HT1080 (cell line): ENCODE data around the gene PCNX2. TPM values are rescaled to one million over a fixed set of nuclear protein-coding genes. Genes with fewer than 3 reads are reported as not detected.

ENCODE experiments used
- DNase-seq: peaks from one replicate; pipeline ENCODE4 v3.0.0-alpha.2; 2015; ENCODE audit warnings: low read depth
- total RNA-seq: library from RNA; depleted of rRNA; stranded (reverse); fragments of >200 nt; shearing (Covaris generic); gene quantifications from 2 replicates; pipeline ENCODE4 v1.2.3, GENCODE V29; 2014

PCNX2 gene
- total RNA-seq, 1 experiment from 2014 or later = 10.5 TPM

DNA sequence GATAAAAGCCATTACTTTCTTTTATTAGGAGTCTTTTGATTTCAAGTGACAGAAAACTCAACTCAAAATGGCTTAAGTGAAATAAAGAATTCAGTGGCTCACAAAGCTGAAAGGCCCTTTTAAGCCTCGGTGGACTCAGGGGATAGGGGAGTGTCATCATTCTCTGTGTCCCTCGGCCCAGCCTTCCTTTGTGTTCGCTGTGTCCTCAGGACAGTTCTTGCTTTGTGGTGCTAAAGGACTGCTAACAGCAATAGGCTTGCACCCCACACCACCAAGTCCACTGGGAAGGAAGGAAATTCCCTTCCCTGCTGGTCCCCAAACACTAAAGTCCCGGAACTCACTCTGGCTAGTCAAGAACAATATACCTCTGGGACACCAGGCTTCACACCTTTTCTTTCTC lies 216.0 kb downstream of the PCNX2 start:
- DNase-seq = no peak

- DNase-seq = no peak
Measured at GRCh38 chr1:233078396-233078795, 217.1 kb downstream of the PCNX2 start.

- no peak for DNase-seq
Measured at GRCh38 chr1:233075915-233076295, 219.6 kb downstream of the PCNX2 start.

- DNase-seq = no peak
Measured at GRCh38 chr1:233066087-233066486, 229.4 kb downstream of the PCNX2 start.

GRCh38 chr1:233065685-233066084 lies 229.8 kb downstream of the PCNX2 start:
- no peak for DNase-seq

DNA sequence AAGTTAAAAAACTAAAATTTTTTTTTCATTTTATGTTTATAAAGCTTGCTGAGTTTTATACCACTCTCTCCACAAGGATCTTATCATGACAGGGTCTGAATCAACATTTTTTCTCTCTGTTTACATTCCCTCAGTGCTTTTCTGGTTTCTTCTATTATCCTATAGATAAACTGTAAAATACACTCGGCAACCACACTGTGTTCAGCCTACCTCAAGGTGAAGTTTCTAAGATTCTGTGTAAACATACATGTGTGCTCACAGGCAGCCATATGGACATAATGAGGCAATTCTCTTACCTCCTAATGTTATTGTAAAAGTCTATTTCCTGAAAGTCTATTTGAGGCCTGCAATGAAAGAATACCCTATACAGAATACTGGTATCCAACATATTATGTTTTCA lies 230.5 kb downstream of the PCNX2 start:
- no peak for DNase-seq

DNA sequence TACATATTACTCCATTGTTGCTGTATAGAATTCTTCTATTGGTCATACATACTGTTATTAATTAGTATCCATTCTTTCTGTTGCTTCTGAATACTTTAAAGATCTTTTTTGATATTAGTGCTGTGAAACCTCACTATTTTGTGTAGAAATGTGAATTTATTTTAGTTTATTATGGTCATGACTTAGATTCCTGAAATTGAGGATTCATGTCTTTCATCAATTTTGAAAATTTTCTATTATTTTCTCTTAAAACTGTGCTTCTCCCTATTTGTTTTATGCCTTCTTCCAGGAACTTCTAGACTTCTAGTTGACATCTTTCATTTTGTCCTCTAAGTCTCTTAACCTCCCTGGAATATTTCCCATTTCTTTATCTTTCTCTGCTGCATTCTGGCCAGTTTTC lies 232.1 kb downstream of the PCNX2 start:
- no peak for DNase-seq

- no peak for DNase-seq
Measured at GRCh38 chr1:233061265-233061664, 234.3 kb downstream of the PCNX2 start.

DNA sequence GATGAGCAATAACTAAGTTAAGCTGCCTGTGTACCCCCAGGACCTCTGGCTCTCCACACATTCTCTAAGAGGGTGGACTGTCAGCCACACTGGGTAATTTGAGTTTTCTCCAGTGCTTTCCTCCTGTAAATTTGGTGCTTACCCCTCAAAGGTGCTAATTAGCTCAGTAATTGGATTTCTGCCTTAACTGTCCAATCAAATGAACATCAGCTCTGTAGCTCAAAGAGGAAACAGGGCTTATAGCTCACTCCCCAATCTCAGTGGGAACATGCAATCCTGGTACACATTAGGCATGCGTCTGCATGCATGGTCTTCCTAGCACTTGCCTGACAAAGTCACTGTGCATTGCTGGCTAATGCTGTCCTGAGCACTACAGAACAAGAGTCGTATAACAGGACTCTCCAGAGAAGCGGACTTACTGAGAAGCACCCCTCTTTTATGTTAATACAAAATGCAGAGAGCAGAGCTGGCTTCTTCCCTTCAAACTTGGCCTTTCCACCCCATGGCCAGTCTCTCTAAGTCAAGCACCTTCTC lies 235.0 kb downstream of the PCNX2 start:
- no peak for DNase-seq

GRCh38 chr1:233057836-233058235 lies 237.7 kb downstream of the PCNX2 start:
- no peak for DNase-seq

GRCh38 chr1:233055879-233056641 lies 239.5 kb downstream of the PCNX2 start:
- no peak for DNase-seq

- no peak for DNase-seq
Measured at GRCh38 chr1:233045588-233045987, 249.9 kb downstream of the PCNX2 start.

DNA sequence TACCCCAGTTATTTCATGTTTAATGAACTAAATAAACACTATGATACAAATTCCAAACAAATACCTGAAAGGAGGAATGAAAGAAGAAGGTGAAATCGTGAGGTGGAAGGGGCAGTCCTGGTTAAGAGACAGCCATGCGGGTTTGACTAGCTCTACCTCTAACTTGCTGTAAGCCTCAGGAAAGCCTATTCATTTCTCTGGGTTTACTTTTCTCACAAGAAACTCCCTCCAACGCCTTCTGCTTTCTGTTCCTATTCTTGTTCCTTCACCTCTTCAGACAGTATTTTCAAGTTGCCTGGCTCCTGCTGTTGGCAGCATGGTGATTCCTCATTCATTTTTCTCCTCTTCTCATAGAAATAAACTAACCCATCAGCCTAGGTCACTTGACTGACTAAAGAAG lies 252.7 kb downstream of the PCNX2 start:
- no peak for DNase-seq

DNA sequence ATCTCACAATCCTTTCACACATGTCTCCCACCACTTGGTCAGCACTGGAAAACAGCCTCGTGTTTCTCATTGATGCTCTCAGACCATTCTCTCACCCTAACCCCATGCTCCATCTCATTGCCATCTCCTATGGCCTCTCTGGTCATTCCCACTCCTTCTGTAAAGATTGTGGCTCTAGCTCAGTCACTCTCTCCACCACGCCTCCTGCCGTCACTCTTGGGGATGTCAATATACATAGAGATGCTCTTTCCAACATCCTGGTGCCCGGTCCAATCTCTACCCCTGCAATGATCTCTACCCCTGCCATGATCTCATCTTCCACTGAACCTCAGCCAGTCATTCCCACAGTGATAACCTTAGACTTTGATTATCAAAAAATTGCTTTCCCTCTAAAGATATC lies 255.0 kb downstream of the PCNX2 start:
- no peak for DNase-seq

- no peak for DNase-seq
Measured at GRCh38 chr1:233038581-233038980, 256.9 kb downstream of the PCNX2 start.

DNA sequence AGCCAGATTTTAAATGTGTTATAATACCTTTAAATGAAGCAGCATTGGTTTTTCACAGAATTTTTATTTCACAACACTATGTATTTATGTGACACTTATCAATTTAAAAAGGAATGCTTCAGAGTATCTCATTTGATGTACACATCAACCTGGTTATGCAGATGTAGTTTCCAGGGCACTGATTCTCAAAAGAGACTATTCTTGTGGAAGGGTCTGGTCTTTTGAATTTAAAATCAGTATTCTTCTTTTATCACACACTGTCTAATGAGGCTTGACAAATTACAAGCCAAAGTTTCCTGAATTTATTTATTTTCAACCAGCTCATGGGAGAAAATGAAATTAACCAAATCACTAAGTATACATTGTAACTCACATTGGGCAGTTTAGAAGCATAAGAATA lies 257.7 kb downstream of the PCNX2 start:
- DNase-seq = no peak

DNA sequence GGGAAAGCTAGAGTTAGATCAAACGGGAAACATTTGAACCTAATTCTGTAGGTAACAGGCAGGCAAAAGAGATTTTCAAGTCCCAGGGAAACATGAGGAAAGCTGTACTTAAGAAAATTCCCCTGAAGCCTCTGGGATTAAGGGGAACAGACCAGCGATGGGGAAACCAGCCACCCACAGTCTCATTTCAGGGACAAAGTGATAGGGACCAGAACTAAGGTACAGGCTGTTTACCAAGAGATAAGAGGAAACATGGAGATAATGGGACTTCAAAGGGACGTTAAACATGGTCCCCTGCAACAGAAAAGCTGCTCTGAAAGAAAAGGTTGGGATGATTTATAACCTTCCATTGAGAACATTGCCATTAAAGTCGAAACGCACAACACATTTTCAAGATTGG lies 260.7 kb downstream of the PCNX2 start:
- no peak for DNase-seq

GRCh38 chr1:233033361-233033760 lies 262.2 kb downstream of the PCNX2 start:
- no peak for DNase-seq

DNA sequence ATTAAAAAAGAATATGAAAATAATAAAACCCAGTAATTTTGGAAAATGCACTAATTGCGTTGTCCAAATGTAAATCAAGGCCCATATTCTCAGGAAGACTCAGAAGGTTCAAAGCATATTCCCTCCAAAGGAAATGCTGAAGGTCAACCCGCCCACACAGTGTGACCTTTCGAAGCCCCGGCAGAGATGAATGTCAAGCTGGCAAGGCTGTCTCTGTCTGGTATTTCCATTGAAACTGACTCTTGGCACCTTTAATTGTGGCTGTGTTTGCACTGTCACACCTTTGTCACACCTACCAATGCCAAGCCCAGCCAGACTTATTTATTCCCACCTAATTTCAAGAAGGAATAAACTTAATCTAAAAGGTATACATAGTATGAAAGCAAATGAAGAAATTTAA lies 262.6 kb downstream of the PCNX2 start:
- no peak for DNase-seq

GRCh38 chr1:233031521-233031920 lies 264.0 kb downstream of the PCNX2 start:
- DNase-seq = no peak

DNA sequence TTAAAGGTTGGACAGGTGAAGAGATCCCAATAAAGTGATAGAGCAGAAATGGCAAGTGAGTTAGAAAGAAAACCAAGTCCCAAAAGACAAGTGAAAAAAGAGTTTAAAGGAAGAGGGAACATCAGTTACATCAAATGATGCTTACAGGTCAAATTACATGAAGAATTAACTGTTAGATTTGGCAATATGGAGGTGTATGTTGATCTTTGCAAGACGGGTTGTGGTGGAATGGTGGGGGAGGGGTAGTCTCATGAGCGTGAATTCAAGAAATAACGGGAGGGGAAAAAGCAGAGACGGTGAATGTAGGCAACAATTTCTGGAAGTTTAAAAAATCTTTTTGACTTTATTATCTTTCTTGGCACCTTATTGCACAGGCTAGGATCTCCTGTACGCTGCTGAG lies 268.5 kb downstream of the PCNX2 start:
- DNase-seq = no peak

- DNase-seq = no peak
Measured at GRCh38 chr1:233025567-233025966, 270.0 kb downstream of the PCNX2 start.

DNA sequence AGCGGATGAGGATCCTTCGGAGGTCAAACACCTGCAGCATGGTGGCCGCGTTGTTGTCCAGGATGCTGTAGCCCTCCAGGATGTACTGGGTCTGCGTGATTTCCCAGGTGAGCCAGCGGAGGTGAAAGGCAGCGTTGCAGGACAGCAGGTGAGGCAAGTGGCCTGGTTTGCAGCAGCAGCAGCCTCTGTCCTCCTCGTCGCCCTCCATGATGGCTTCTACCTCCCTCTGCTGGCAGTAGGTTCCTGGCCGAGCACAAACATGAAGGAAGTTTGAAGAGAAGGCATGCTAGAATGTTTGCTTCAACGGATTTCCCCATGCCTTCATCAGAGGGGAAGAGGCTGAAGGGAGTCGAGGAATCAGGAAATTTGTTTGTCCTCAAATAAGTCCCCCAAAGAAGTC lies 270.4 kb downstream of the PCNX2 start:
- peak; percentile 20 for DNase-seq

- DNase-seq = no peak
Measured at GRCh38 chr1:233024199-233024598, 271.3 kb downstream of the PCNX2 start.
